ENCODE data around the gene NFYC.
"Not testable (repeated sequence)": the region's sequence is repeated elsewhere in the genome, so short reads cannot be mapped to it uniquely, and the experiment has no call there.

DNA sequence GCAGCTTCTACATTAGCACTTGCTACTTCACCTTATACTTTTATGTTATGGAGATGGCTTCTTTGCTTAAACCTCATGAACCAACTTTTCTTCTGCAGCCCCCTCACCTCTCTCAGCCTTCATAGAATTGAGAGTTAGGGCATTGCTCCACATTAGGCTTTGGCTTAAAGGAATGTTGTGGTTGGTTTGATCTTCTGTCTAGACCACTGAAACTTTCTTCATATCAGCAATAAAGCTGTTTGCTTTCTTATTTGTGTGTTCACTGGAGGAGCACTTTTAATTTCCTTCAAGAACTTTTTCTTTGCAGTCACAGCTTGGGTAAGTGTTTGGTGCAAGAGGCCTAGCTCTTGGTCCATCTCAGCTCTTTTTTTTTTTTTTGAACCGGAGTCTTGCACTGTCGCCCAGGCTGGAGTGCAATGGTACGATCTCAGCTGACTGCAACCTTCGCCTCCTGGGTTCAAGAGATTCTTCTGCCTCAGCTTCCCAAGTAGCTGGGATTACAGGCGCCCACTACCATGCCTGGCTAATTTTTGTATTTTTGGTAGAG is 37.9 kb downstream of the NFYC start:
- TF ChIP-seq, protein P1, sequence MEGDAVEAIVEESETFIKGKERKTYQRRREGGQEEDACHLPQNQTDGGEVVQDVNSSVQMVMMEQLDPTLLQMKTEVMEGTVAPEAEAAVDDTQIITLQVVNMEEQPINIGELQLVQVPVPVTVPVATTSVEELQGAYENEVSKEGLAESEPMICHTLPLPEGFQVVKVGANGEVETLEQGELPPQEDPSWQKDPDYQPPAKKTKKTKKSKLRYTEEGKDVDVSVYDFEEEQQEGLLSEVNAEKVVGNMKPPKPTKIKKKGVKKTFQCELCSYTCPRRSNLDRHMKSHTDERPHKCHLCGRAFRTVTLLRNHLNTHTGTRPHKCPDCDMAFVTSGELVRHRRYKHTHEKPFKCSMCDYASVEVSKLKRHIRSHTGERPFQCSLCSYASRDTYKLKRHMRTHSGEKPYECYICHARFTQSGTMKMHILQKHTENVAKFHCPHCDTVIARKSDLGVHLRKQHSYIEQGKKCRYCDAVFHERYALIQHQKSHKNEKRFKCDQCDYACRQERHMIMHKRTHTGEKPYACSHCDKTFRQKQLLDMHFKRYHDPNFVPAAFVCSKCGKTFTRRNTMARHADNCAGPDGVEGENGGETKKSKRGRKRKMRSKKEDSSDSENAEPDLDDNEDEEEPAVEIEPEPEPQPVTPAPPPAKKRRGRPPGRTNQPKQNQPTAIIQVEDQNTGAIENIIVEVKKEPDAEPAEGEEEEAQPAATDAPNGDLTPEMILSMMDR (IDR thresholded peaks at IDR 0.05) = not testable (repeated sequence)
- TF ChIP-seq POLR2A (IDR thresholded peaks at IDR 0.05) = not testable (repeated sequence)

Measured in uterus (tissue), 2 donors.